ENCODE results near the gene JPT2.

The JPT2 gene

GRCh38 chr16:1734816-1735215 lies 56.7 kb downstream of the JPT2 start:
- DNase-seq (ENCODE audit: low spot score): no peak
- POLR2A ChIA-PET (ENCODE audit: low non-redundant PET): no interaction called here
- peak overlapping the region; percentile 25; the same call in 1 of the 2 replicates for H3K27ac ChIP-seq
- no peak for TF ChIP-seq CTCF (conservative IDR thresholded peaks at IDR 0.05; ENCODE audit: low read depth)
- CTCF ChIA-PET: no interaction called here

- no peak for TF ChIP-seq CTCF (conservative IDR thresholded peaks at IDR 0.05; ENCODE audit: low read depth)
- no peak for DNase-seq (ENCODE audit: low spot score)
- CTCF ChIA-PET: interaction anchor here (0.6 kb wide), 1 partner anchor 23 kb away, joined by 6 read pairs; no protein-coding TSS in a partner anchor
- no peak overlapping the region for H3K27ac ChIP-seq
- POLR2A ChIA-PET (ENCODE audit: low non-redundant PET): no interaction called here
Measured at GRCh38 chr16:1740234-1740633, 62.2 kb downstream of the JPT2 start.

GRCh38 chr16:1740781-1741490 lies 62.9 kb downstream of the JPT2 start:
- ChIA-PET POLR2A (ENCODE audit: low non-redundant PET) (no interaction called here), CTCF (no interaction called here)
- no peak for DNase-seq (ENCODE audit: low spot score)
- no peak overlapping the region for H3K27ac ChIP-seq
- TF ChIP-seq CTCF (conservative IDR thresholded peaks at IDR 0.05; ENCODE audit: low read depth): no peak

GRCh38 chr16:1741553-1742165 lies 63.6 kb downstream of the JPT2 start:
- POLR2A ChIA-PET (ENCODE audit: low non-redundant PET): no interaction called here
- H3K27ac ChIP-seq: no peak overlapping the region
- DNase-seq (ENCODE audit: low spot score): no peak
- TF ChIP-seq CTCF (conservative IDR thresholded peaks at IDR 0.05; ENCODE audit: low read depth): no peak
- CTCF ChIA-PET: no interaction called here

GRCh38 chr16:1743376-1744337 lies 65.6 kb downstream of the JPT2 start:
- peak overlapping the region; percentile 23; the same call in 1 of the 2 replicates for H3K27ac ChIP-seq
- ChIA-PET POLR2A (ENCODE audit: low non-redundant PET) (interaction anchor here (0.6 to 1.4 kb wide), 4 partner anchors 11 to 133 kb away, joined by 3 to 4 read pairs (median 3); partner anchors contain the start of gene MAPK8IP3), CTCF (interaction anchor here (0.5 to 1.4 kb wide), 4 partner anchors 19 to 52 kb away, joined by 3 to 10 read pairs (median 5); partner anchors contain the start of genes EME2 and MRPS34)
- DNase-seq (ENCODE audit: low spot score): peak; percentile 76
- TF ChIP-seq CTCF (conservative IDR thresholded peaks at IDR 0.05; ENCODE audit: low read depth): no peak
